LNCaP clone FGC (cell line): ENCODE data around the gene PNMA6F.

Source experiments
- DNase-seq: peaks from one replicate; pipeline ENCODE4 v3.0.0-alpha.2; 2011; ENCODE audit warnings: low read depth
- H3K4me3 ChIP-seq: 2 replicates; pipeline ENCODE4 v1.5.1; 2011; ENCODE audit warnings: mild to moderate bottlenecking, low read depth, low read length, control low read depth
- TF ChIP-seq, protein P1 (sequence below): IDR thresholded peaks from 2 replicates; pipeline ENCODE4 v1.5.1; 2012; ENCODE audit warnings: mild to moderate bottlenecking; ENCODE audit not compliant: control insufficient read depth, insufficient read depth; ENCODE audit errors: extremely low read depth

PNMA6F gene

DNA sequence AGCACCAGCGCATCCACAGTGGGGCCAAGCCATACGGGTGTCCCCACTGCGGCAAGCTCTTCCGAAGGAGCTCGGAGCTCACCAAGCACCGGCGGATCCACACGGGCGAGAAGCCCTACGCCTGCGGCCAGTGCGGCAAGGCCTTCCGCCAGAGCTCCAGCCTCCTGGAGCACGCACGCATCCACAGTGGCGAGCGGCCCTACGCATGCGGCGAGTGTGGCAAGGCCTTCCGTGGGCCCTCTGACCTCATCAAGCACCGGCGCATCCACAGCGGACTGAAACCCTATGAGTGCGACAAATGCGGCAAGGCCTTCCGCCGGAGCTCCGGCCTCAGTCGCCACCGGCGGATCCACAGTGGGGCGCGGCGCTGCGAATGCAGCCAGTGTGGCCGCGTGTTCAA is 26.0 kb upstream of the PNMA6F start:
- no peak for DNase-seq
- no peak overlapping the region for H3K4me3 ChIP-seq
- TF ChIP-seq, protein P1, sequence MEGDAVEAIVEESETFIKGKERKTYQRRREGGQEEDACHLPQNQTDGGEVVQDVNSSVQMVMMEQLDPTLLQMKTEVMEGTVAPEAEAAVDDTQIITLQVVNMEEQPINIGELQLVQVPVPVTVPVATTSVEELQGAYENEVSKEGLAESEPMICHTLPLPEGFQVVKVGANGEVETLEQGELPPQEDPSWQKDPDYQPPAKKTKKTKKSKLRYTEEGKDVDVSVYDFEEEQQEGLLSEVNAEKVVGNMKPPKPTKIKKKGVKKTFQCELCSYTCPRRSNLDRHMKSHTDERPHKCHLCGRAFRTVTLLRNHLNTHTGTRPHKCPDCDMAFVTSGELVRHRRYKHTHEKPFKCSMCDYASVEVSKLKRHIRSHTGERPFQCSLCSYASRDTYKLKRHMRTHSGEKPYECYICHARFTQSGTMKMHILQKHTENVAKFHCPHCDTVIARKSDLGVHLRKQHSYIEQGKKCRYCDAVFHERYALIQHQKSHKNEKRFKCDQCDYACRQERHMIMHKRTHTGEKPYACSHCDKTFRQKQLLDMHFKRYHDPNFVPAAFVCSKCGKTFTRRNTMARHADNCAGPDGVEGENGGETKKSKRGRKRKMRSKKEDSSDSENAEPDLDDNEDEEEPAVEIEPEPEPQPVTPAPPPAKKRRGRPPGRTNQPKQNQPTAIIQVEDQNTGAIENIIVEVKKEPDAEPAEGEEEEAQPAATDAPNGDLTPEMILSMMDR = no peak

DNA sequence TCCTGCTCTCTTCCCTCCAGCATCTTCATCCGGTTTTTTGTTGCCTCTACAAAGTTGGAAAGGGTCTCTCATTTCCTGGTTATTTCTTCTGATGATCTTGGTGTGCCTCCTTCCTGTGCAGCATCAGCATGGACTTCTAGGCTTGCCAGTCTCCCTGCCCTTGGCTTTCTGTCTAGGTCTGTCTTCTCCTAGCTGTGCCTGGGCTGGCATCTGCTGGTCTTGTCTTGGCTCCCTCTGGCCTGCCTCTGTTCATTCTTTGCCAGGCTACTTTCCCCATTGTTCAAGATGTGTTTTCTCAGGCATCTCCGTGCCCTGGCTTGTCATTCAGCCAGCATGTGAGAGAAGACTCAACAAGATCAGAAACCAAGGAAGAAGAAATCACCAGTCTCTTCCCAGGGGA is 22.1 kb upstream of the PNMA6F start:
- TF ChIP-seq, protein P1 = no peak
- no peak for DNase-seq
- no peak overlapping the region for H3K4me3 ChIP-seq

DNA sequence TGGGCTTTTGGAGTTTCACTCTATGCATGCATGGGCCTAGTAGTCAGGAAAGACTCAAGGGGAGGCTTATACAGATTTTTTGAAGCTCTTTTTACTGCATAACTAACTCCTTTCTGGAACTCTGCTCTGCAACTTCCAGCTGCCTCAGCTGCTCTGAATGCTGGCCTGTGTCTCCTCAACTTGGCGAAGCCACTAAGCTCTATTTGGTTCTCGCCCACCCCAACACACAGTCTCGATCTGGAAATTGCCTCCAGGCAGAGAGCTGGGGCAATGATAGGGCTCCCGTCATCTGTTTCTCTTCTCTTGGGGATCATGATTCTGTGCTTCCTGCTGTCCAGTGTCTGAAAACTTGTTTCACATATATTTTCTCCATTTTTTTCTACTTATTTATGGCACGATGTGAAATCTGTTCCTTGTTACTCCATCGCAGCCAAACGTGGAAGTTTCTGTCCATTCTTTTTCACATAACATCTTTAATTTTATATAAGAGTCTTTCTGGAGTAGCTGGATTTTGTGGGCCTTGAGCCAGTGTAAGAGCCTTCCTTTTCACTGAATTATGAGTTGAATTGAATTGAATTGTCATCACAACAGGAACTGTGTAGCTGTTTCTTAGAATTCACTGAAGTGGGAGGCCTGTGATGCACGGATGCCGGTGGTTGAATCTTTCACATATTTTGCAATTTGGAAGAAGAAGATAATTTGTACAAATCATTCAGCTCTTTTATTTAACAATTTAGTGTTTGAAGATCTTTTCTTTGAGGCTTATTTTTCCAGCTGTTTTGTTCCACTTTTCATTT is 21.4 kb upstream of the PNMA6F start:
- no peak for DNase-seq
- no peak overlapping the region for H3K4me3 ChIP-seq
- TF ChIP-seq, protein P1 = no peak

DNA sequence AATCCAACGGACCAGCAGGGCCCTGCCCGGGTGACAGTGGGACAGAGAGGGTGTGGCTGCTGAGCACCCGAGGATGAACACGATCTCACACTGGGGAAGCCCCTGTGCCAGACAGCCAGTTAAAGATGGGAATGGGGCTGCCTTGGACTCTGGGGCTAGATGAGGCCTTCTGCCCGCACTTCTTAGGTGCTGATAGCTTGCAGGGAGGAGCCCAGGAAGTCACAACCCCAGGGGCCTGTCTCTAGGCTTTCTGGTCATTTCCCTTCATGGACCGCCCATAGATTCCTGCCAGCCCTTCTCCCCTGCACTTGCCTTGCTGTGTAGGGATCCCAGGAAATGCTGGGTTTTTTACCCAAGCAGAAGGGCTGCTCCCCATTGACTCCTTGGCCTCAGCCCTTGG is 18.5 kb upstream of the PNMA6F start:
- H3K4me3 ChIP-seq = no peak overlapping the region

DNA sequence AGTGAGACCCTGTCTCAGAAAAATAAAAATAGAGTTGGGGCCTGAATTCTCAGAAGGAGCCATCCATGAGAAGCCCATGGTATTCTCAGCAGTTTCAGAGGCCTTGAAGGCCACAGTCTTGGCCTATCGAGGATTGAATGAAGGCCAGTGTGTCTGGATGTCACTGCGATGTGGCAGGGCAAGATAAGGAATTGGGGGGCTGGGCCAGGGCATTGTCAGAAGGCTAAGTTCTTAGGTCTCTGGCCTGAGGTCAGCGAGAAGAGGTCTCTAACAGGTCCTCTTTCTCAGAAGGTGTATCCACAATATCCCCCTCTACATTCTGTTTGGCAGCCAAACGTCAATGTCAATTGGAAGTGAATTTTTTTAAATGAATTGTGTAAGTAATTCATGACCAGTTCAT is 18.1 kb upstream of the PNMA6F start:
- no peak overlapping the region for H3K4me3 ChIP-seq
- DNase-seq = no peak
- TF ChIP-seq, protein P1 = no peak

More for the DNA sequence above, 18.5 kb upstream of the PNMA6F start:
- TF ChIP-seq, protein P1 = no peak
- DNase-seq = no peak

DNA sequence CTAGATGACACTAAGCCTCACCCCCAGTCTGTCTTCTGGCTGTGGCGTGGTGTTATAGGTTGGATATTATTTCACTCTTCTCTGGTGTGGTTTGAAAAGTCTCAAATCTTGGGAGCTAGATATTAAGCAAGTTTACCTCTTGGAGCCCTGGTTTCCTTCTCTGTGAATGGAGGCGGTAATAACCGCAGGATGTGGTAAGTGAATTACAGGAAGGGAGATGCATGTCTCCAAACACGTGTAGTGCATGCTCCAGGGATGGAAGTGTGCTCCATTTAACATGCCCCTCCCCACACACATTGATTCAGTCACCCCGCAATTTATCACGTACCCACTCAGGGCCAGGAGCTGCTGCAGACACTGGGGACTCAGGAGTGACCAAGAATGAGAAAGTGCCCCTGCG is 17.3 kb upstream of the PNMA6F start:
- TF ChIP-seq, protein P1 = no peak
- DNase-seq = no peak
- H3K4me3 ChIP-seq = no peak overlapping the region

DNA sequence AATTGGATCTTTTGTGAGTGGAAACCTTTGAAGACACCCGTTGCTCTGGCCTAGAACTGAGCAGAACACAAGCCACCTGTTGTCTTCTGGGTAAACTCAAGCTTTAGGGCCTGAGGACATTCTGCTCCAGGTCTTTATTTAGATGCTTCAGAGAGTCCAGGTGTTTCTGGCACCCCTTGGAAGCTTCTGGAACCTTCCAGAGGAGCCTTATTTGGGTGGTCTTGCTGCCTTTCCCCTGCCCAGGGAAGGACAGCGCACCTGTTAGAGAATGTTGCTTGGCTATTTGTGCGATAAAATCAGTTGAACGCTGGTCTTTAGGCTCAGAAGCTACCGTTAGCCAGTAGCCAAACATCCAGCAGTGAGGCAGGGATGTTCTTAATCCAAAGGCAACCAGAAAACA is 15.4 kb upstream of the PNMA6F start:
- TF ChIP-seq, protein P1 = no peak
- no peak for DNase-seq

More for the DNA sequence above, 15.4 kb upstream of the PNMA6F start:
- no peak overlapping the region for H3K4me3 ChIP-seq
